OCI-LY1 (cell line): Measurements from ENCODE around the gene TBXAS1.

ENCODE experiments used
- CTCF ChIP-seq: fragments of 200-600 bp; sonication (generic), shearing (Covaris generic); IDR thresholded peaks from 2 replicates; pipeline ENCODE4 v1.5.1; 2017; ENCODE audit warnings: mild to moderate bottlenecking, antibody characterized with exemption, low read length, moderate library complexity, mixed read lengths
- EZH2 ChIP-seq: fragments of 200-600 bp; sonication (generic), shearing (Covaris generic); IDR thresholded peaks from 2 replicates; pipeline ENCODE4 v1.8.0; 2017; ENCODE audit warnings: borderline replicate concordance, mixed run types, mild to moderate bottlenecking, antibody characterized with exemption, low read length, moderate library complexity, mixed read lengths

DNA sequence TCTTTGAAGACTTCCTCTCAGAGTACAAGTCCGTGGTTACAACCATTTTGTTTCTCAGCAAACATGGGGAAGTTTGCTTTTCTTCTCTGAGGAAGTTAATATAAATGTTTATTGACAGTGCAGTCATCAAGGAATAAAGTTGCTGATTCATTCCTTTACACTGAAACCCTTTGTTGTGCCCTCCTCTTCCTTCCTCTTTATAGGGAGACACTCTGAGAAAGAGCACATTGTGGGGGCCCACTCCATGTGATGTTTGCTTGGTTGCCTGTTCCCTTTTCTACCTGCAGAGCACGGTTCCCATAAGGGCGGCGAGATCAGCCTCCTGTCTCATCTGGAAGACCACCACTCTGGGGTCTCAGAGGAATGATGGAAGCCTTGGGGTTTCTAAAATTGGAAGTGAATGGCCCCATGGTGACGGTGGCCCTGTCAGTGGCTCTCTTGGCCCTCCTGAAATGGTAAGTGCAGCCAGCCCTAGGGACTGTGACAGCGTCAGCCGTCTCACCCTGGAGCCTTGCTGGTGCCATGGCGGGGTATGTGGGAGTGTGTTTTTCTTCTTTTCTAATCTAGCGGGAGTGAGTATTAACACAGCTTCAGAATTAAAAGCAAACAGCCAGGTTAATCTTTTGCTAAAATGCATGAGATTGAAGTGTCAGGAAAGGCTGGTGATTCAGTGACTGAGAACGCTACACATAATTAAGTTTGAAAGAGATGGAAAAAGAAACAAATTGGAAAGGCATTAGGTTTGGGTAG, at the start of gene TBXAS1:
- no peak for TF ChIP-seq CTCF
- no peak for TF ChIP-seq EZH2
